K562 (cell line): ENCODE measurements around the gene KLHL29. TPM values are rescaled to one million over a fixed set of nuclear protein-coding genes. Genes with fewer than 3 reads are reported as not detected.

Experiments used
- CAMTA2 ChIP-seq: fragments of 250-450 bp; sonication (Bioruptor Pico); conservative IDR thresholded peaks from 2 replicates; pipeline ENCODE4 v1.5.1; 2022
- CREB3 ChIP-seq: fragments of 450-650 bp; conservative IDR thresholded peaks from 2 replicates; pipeline ENCODE4 v1.6.1; 2016; ENCODE audit warnings: missing genetic modification characterization, low read depth, mild to moderate bottlenecking, missing compliant biosample characterization, moderate library complexity
- GABPA ChIP-seq: fragments of 200-800 bp; sonication (Bioruptor generic); conservative IDR thresholded peaks from 2 replicates; pipeline ENCODE4 v1.6.1; 2016; ENCODE audit warnings: low read depth, missing genetic modification characterization, missing compliant biosample characterization
- GTF2F1 ChIP-seq: IDR thresholded peaks from 2 replicates; pipeline ENCODE4 v1.6.1; 2011; ENCODE audit warnings: low read depth, low read length, improper control_type of control experiment
- HEY1 ChIP-seq: fragments of 250-450 bp; sonication (Bioruptor Pico); IDR thresholded peaks from 2 replicates; pipeline ENCODE4 v1.5.0; 2020; ENCODE audit warnings: mild to moderate bottlenecking, moderate library complexity, borderline replicate concordance
- JUND ChIP-seq, 2 experiments: IDR thresholded peaks; 2 replicates in 1 of 2; 3 replicates in 1 of 2; pipeline ENCODE4 v1.6.1; 2011; ENCODE audit warnings: borderline replicate concordance in 2 of 2, low read depth in 2 of 2, low read length in 2 of 2, improper control_type of control experiment in 1 of 2, missing biosample characterization in 1 of 2, missing genetic modification characterization in 1 of 2, missing genetic modification reagents in 1 of 2
- KLF10 ChIP-seq: fragments of 250-450 bp; sonication (Bioruptor Pico); IDR thresholded peaks from 2 replicates; pipeline ENCODE4 v1.6.1; 2021; ENCODE audit warnings: matching md5 sums
- MCM5 ChIP-seq: fragments of 450-650 bp; IDR thresholded peaks from 2 replicates; pipeline ENCODE4 v1.6.1; 2016; ENCODE audit warnings: low read depth
- RUNX1 ChIP-seq: sonication (generic); IDR thresholded peaks from 2 replicates; pipeline ENCODE4 v1.6.1; 2016; ENCODE audit warnings: antibody characterized with exemption, low read depth
- SMAD3 ChIP-seq: fragments of 450-650 bp; formaldehyde crosslinking; conservative IDR thresholded peaks from 2 replicates; pipeline ENCODE4 v1.4.0; 2020; ENCODE audit warnings: mild to moderate bottlenecking
- TBL1XR1 ChIP-seq, 2 experiments: IDR thresholded peaks; 2 replicates each; pipeline ENCODE4 v1.6.1; 2012; ENCODE audit warnings: improper control_type of control experiment in 2 of 2, low read length in 2 of 2, mild to moderate bottlenecking in 1 of 2
- ZFP30 ChIP-seq: fragments of 250-450 bp; sonication (Bioruptor Pico); IDR thresholded peaks from 2 replicates; pipeline ENCODE4 v1.8.0; 2022; ENCODE audit warnings: moderate library complexity, mild to moderate bottlenecking, inconsistent platforms, borderline replicate concordance
- ZNF589 ChIP-seq: fragments of 200-800 bp; sonication (Bioruptor generic); IDR thresholded peaks from 2 replicates; pipeline ENCODE4 v1.6.1; 2016; ENCODE audit warnings: low read depth, missing genetic modification characterization, missing compliant biosample characterization
- ZNF77 ChIP-seq: fragments of 250-450 bp; sonication (Bioruptor Pico); IDR thresholded peaks from 2 replicates; pipeline ENCODE4 v1.5.0; 2020
- polyA plus RNA-seq, 8 experiments: library from polyadenylated mRNA; depleted of rRNA in 4 of 8; stranded (reverse) in 5 of 8; unstranded in 3 of 8; fragments of >200 nt; fragmentation: Nextera tagmentation in 2 of 8; fragmentation: Illumina TruSeq in 1 of 8; extraction: Ambion mirVana in 2 of 8; extraction: Trizol in 1 of 8; gene quantifications; 2 replicates each; pipeline versions ENCODE4 v1.2.1 to v1.2.3, GENCODE V29; 2011 to 2014; ENCODE audit warnings: inconsistent platforms in 1 of 8, missing spikeins in 1 of 8
- total RNA-seq, 7 experiments: library from RNA; depleted of rRNA in 6 of 7; stranded (reverse); fragments of >200 nt in 6 of 7; fragmentation: Illumina TruSeq in 2 of 7; extraction: Trizol in 2 of 7; gene quantifications; 2 replicates each; pipeline versions ENCODE4 v1.2.1 to v1.2.3, GENCODE V29; 2011 to 2021; ENCODE audit warnings: low replicate concordance in 1 of 7
- TF ChIP-seq, protein P1 (sequence below): sonication (generic); formaldehyde crosslinking; IDR thresholded peaks from 2 replicates; pipeline ENCODE4 v1.8.0; 2022; ENCODE audit warnings: mild to moderate bottlenecking, missing genetic modification reagents
- TF ChIP-seq, protein P2 (sequence below): fragments of 250-450 bp; sonication (Bioruptor Pico); IDR thresholded peaks from 2 replicates; pipeline ENCODE4 v1.4.0; 2020

Gene KLHL29
- total and polyA plus RNA-seq, 9 of the 15 experiments (the other 6 are each of a cell fraction or from before 2014, with no cell fraction given), result 0.03 to 0.31 (median 0.08) TPM; not detected in 1

- TF ChIP-seq GABPA (tag) (peak; percentile 58), SMAD3 (CRISPR knock-in tag) (no peak), JUND (IDR thresholded peaks at IDR 0.05; ENCODE audit: borderline replicate concordance, low read depth, low read length) (no peak), JUND (tag; IDR thresholded peaks at IDR 0.05; ENCODE audit: borderline replicate concordance, low read depth, low read length) (no peak), RUNX1 (no peak), ZFP30 (no peak), MCM5 (no peak), HEY1 (CRISPR knock-in tag) (no peak), CREB3 (tag) (peak; percentile 70; the same call in 1 of the 2 replicates), ZNF77 (CRISPR knock-in tag) (no peak), KLF10 (CRISPR knock-in tag) (no peak), GTF2F1 (no peak), CAMTA2 (CRISPR knock-in tag) (no peak), ZNF589 (CRISPR knock-in tag) (peak; percentile 46; the same call in 1 of the 2 replicates), TBL1XR1 (IDR thresholded peaks at IDR 0.05; ENCODE audit: low read length in 2 of 2) (no peak)
- TF ChIP-seq, protein P1, sequence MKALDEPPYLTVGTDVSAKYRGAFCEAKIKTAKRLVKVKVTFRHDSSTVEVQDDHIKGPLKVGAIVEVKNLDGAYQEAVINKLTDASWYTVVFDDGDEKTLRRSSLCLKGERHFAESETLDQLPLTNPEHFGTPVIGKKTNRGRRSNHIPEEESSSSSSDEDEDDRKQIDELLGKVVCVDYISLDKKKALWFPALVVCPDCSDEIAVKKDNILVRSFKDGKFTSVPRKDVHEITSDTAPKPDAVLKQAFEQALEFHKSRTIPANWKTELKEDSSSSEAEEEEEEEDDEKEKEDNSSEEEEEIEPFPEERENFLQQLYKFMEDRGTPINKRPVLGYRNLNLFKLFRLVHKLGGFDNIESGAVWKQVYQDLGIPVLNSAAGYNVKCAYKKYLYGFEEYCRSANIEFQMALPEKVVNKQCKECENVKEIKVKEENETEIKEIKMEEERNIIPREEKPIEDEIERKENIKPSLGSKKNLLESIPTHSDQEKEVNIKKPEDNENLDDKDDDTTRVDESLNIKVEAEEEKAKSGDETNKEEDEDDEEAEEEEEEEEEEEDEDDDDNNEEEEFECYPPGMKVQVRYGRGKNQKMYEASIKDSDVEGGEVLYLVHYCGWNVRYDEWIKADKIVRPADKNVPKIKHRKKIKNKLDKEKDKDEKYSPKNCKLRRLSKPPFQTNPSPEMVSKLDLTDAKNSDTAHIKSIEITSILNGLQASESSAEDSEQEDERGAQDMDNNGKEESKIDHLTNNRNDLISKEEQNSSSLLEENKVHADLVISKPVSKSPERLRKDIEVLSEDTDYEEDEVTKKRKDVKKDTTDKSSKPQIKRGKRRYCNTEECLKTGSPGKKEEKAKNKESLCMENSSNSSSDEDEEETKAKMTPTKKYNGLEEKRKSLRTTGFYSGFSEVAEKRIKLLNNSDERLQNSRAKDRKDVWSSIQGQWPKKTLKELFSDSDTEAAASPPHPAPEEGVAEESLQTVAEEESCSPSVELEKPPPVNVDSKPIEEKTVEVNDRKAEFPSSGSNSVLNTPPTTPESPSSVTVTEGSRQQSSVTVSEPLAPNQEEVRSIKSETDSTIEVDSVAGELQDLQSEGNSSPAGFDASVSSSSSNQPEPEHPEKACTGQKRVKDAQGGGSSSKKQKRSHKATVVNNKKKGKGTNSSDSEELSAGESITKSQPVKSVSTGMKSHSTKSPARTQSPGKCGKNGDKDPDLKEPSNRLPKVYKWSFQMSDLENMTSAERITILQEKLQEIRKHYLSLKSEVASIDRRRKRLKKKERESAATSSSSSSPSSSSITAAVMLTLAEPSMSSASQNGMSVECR (CRISPR knock-in tag), result no peak
- TF ChIP-seq, protein P2, sequence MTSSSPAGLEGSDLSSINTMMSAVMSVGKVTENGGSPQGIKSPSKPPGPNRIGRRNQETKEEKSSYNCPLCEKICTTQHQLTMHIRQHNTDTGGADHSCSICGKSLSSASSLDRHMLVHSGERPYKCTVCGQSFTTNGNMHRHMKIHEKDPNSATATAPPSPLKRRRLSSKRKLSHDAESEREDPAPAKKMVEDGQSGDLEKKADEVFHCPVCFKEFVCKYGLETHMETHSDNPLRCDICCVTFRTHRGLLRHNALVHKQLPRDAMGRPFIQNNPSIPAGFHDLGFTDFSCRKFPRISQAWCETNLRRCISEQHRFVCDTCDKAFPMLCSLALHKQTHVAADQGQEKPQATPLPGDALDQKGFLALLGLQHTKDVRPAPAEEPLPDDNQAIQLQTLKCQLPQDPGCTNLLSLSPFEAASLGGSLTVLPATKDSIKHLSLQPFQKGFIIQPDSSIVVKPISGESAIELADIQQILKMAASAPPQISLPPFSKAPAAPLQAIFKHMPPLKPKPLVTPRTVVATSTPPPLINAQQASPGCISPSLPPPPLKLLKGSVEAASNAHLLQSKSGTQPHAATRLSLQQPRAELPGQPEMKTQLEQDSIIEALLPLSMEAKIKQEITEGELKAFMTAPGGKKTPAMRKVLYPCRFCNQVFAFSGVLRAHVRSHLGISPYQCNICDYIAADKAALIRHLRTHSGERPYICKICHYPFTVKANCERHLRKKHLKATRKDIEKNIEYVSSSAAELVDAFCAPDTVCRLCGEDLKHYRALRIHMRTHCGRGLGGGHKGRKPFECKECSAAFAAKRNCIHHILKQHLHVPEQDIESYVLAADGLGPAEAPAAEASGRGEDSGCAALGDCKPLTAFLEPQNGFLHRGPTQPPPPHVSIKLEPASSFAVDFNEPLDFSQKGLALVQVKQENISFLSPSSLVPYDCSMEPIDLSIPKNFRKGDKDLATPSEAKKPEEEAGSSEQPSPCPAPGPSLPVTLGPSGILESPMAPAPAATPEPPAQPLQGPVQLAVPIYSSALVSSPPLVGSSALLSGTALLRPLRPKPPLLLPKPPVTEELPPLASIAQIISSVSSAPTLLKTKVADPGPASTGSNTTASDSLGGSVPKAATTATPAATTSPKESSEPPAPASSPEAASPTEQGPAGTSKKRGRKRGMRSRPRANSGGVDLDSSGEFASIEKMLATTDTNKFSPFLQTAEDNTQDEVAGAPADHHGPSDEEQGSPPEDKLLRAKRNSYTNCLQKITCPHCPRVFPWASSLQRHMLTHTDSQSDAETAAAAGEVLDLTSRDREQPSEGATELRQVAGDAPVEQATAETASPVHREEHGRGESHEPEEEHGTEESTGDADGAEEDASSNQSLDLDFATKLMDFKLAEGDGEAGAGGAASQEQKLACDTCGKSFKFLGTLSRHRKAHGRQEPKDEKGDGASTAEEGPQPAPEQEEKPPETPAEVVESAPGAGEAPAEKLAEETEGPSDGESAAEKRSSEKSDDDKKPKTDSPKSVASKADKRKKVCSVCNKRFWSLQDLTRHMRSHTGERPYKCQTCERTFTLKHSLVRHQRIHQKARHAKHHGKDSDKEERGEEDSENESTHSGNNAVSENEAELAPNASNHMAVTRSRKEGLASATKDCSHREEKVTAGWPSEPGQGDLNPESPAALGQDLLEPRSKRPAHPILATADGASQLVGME (CRISPR knock-in tag), result 0 out of 2 replicates have a peak, but pooled peaks have one; percentile 42
Observed at GRCh38 chr2:23449413-23449812, 64.4 kb downstream of the KLHL29 start (continued).
